Stomach (tissue), 4 donors: ENCODE results near the gene MINK1.

Experiments
- EP300 ChIP-seq: sonication (generic); formaldehyde crosslinking; IDR thresholded peaks from one replicate; pipeline ENCODE4 v1.6.1; 2017; ENCODE audit warnings: antibody characterized with exemption
- POLR2A ChIP-seq, 4 donors: fragments of 450-650 bp; IDR thresholded peaks; one replicate each; pipeline ENCODE4 v1.6.1; 2016; ENCODE audit warnings: antibody characterized with exemption in 4 of 4, control low read depth in 2 of 4, mild to moderate bottlenecking in 1 of 4, moderate library complexity in 1 of 4
- POLR2AphosphoS5 ChIP-seq, 3 donors: sonication (generic); formaldehyde crosslinking; IDR thresholded peaks; one replicate each; pipeline ENCODE4 v1.6.1; 2016; ENCODE audit warnings: antibody characterized with exemption in 3 of 3
- TF ChIP-seq, protein P1 (sequence below), 7 experiments: fragments of 450-650 bp in 4 of 7; fragments of 200-600 bp in 3 of 7; sonication (generic) in 3 of 7; IDR thresholded peaks; one replicate each; pipeline ENCODE4 v1.5.1; 2016 to 2019; ENCODE audit warnings: antibody characterized with exemption in 7 of 7, control low read depth in 2 of 7, mild to moderate bottlenecking in 1 of 7

DNA sequence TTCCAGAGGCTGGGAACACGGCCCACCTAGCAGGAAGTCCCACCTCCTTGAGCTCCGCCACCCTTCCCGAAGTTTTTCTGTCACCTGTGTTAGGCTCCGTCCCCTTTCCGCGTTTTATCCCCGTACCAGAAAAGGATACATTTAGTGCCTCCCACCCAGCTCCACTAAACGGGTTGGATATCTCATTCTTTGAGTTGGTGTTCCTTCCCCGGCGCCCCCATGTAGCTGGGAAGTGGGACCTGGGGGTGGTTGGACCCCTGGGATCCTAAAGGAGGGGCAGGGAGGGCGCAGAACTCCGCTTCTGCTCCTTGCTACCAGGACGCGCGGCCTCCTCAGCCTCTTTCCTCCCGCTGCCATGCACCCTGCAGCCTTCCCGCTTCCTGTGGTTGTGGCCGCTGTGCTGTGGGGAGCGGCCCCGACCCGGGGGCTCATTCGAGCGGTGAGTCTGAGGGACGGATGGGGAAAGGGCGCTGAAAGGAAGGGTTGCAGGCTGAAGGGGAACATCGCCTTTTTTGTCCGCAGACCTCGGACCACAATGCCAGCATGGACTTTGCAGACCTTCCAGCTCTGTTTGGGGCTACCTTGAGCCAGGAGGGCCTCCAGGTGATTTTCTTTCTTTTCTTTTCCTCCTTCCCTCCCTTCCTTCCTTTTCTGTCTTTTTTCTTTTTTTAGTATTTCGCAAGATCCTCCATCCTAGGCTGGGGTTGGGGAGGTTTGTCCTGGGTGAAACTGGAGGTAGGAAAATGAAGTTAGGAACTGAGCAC, 107.6 kb downstream of the MINK1 start:
- TF ChIP-seq, protein P1, sequence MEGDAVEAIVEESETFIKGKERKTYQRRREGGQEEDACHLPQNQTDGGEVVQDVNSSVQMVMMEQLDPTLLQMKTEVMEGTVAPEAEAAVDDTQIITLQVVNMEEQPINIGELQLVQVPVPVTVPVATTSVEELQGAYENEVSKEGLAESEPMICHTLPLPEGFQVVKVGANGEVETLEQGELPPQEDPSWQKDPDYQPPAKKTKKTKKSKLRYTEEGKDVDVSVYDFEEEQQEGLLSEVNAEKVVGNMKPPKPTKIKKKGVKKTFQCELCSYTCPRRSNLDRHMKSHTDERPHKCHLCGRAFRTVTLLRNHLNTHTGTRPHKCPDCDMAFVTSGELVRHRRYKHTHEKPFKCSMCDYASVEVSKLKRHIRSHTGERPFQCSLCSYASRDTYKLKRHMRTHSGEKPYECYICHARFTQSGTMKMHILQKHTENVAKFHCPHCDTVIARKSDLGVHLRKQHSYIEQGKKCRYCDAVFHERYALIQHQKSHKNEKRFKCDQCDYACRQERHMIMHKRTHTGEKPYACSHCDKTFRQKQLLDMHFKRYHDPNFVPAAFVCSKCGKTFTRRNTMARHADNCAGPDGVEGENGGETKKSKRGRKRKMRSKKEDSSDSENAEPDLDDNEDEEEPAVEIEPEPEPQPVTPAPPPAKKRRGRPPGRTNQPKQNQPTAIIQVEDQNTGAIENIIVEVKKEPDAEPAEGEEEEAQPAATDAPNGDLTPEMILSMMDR (IDR thresholded peaks at IDR 0.05) = no peak
- TF ChIP-seq EP300 (no peak), POLR2A (IDR thresholded peaks at IDR 0.05) (no peak), POLR2AphosphoS5 (IDR thresholded peaks at IDR 0.05) (no peak)
